Fibroblast of gingiva (primary cell): ENCODE results near the gene MEX3C.

Experiments
- DNase-seq: peaks from one replicate; pipeline ENCODE4 v3.0.0-alpha.2; 2011; ENCODE audit warnings: low read depth

Gene MEX3C

DNA sequence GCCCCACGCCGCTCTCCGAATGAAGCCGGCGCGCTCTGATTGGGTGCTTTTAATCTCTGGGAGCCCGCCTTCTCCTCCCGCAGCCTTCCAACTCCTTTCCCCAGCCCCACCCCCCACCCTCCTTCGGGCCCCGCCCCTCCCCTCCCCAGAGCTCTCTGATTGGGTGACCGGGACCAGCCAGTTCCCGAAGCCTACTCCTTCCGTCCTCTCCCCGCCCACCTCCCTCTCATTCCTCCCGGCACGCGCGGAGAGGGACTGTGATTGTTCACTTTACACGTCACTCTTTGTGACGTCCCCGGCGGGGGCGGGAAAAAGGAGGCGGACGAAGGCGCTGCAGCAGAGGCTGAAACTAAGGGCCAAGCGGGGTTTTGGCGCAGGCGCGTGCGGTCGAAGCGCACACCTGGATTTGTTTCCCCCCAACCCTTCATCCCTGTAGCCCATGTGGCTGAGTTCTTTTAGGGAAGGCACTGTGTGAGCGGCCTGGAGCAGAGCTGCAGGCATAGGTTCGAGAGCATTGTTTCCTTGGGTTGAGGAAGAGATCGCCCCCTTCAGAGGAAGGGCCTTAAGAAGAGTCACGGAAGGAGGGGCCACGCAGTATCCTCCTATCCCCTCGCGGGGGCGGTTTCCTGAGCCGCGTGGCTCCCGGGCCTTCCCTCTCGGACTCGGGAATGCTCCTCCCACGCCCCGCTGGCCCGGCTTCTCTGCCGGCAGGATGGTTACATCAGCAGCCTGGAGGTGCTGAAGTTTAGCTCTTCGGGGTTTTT, at the start of gene MEX3C:
Gene MEX3C (minus strand): TSS at position 21 of the 764 bp plus-strand sequence. CDS start 361 bp downstream, outside the sequence.
- DNase-seq, result peak; percentile 99

GRCh38 chr18:51241226-51241625, 43.7 kb upstream of the MEX3C start:
- no peak for DNase-seq

- DNase-seq, result no peak
These were observed 38.7 kb upstream of the MEX3C start for GRCh38 chr18:51236225-51236624.

GRCh38 chr18:51235009-51235789, 37.7 kb upstream of the MEX3C start:
- no peak for DNase-seq

GRCh38 chr18:51234117-51235008, 36.9 kb upstream of the MEX3C start:
- DNase-seq, result no peak

GRCh38 chr18:51229328-51229727, 31.8 kb upstream of the MEX3C start:
- DNase-seq, result no peak

DNA sequence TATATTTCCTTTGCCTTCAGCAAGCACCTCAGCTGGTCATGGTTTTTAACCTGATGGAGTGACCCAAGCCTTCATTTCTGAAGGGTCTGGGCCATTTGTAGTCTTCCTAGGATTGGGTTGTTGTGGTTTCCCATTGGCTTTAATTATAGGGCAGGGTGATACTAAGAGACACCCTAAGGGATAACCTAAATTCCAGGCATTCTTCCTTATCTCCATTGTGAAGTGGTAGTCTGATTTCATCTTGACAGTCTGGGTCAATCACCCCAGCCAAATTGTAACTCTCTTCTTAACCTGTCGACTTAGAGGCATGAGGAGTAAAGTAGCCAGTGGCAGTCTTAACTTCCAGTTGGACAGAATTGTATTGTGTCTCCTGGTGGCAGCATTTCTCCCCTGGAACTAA, 30.2 kb upstream of the MEX3C start:
- no peak for DNase-seq

GRCh38 chr18:51226587-51227350, 29.3 kb upstream of the MEX3C start:
- DNase-seq, result no peak

DNA sequence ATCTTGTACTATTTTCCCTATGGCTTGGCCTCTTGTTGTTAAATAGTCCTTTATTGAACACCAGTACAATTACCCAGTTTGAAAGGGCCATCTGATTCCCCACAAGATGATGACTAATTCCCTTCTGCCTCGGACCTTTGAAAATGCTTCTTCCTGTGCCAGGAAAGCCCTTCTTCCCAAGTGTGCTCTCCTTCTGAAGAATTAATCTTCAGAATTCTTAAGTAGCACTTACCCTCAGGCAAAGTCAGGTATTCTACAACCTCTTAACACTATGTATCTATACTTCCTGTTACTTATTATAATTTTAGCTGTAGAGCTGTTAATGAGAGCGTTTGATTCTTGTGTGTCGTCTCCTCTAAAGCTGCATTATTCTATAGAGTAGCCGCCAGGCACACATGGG, 28.6 kb upstream of the MEX3C start:
- no peak for DNase-seq

- no peak for DNase-seq
These were observed 15.1 kb upstream of the MEX3C start for GRCh38 chr18:51212606-51213005.

DNA sequence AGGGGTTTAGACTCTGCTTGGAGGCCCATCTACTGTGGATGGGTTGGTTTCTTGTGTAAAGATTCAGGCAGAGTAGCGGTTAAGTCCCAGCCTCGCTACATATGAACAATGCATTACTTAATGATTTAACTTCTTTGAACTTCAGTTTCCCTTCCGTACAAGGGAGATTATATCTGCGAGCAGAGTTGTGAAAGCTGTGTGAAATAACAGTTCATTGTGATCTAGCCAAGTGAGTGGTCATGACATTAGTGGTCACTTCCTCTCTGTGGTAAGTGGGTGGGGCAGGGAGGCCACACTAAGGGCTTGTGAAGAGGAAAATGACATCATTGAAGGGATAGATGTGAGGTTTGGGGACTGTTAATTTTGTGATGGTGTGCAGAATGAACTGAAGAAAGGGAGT, 14.1 kb upstream of the MEX3C start:
- DNase-seq, result peak; percentile 8

DNA sequence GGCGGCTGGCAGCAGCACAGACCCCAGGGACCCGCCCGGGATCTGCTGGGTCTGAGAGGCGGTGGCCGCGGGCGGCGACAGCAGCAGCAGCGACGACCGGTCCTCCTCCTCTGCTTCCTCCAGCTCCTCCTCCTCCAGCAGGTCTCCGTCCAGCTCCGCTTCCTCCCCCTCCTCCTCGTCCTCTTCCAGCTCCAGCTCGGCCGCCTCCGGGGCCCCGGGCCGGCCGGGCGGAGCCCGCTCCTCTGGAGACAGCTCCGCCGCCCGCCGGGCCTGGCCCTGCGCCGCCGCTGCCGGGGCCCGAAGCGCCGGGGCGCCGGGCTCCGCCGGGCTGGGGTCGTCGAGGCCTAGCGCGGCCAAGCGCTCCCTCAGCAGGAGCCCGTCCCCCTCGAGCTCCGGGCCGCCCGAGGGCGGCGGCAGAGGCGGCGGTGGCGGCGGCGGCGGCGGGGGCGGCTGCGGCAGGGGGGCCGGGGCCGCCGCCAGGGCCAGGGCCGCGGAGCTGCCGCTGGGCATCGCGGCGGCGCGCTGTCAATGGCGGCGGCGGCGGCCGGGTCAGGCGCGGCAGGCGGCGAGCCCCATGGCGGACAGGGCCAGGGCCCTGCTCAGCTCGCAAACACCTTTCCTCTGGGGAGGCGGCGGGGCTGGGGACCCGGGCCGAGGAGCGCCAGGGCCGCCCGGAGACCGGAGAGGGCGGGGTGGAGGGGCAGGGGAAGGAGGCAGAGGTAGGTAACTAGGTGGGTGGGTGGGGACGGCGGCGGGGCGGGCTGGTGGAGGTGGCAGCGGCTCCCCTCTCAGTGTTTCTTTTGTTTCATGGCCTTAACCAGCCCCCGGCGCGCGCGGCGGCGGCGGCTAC, 445 bp downstream of the MEX3C start:
- peak; percentile 62 for DNase-seq

- peak; percentile 9 for DNase-seq
These were observed 1.2 kb downstream of the MEX3C start for GRCh38 chr18:51196118-51196810.

DNA sequence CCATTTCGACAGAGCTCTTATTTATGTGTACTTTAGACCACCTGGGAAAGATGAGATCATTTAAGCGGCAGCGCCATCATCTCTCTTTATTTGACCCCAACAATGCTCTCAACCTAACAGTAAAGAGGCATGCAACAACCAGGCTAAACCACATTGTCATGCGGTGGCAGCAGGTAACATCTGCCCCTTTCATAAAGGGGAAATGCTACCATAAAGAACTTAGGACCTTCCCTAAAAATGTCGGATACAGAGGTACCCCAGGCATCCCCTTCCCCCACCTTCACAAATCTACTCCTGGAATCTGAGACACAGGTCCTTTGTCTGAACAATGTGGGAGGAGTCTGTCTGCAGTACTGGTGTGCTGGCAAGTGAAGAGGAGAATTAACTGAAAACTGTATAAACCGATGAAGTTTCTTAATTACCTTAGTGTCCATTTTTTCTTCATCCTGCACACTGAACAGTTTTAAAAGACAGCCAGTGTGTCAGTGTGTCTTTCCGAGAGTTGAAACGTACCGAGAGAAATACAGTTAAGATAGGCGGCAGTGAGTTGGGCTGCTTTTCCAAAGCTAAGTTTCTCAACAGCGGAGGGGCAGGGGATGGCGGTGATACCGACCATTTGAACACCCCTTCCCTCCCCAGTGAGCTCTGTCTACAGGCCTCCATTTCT, 1.9 kb downstream of the MEX3C start:
- DNase-seq, result peak; percentile 5

- peak; percentile 3 for DNase-seq
These were observed 2.4 kb downstream of the MEX3C start for GRCh38 chr18:51195086-51195450.

DNA sequence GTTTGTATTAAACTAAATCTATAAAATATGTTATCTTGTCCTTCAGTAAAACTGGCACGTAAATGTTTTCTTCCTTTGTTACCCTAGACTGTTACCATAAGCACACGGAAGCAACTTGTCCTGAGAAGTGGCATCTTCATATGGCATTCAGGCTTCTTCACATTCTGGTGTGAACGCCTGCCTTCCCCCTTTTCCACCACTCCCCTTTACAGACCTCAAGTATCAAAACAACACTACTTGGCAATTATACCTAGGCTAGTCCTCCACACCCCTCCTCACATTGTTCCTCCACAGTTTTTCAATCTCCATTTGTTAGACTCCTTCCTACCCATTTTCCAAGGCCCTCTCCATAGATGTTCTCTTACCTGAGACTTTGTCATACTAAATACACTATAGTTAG, 2.9 kb downstream of the MEX3C start:
- DNase-seq, result no peak

DNA sequence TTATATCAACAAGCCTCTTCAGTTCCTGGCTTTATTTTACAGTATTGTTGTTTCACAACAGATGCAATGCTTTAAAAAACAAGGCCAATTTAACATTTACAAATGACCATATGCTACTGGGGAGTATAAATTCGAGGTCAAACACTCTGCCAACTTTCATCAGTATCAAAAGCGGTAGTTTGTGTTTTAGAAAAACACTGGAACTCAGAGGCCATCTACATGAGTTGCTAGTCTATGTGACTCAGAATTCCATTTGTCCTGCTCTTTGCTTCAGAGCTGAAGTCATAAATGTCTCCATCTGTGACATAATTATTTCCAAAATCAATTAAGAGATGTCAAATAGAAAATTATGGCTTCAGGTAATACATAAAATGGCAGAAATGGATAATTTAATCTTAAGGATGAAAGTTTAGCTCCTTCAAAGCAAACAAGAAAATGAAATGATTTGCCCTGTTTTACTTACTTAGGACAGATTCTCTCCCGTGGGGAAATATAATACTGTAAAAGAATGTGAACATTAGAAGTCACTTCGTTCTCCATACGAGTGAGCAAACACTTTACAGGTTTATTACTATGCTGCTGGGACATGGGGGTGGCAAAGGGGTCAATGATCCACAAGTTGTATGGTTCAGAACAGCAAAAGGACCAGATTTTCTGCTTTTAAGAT, 3.7 kb downstream of the MEX3C start:
- DNase-seq, result peak; percentile 82

GRCh38 chr18:51192696-51193095, 4.8 kb downstream of the MEX3C start:
- DNase-seq, result no peak

- no peak for DNase-seq
These were observed 5.5 kb downstream of the MEX3C start for GRCh38 chr18:51192026-51192425.
